Activated CD8-positive, alpha-beta T cell treated with anti-CD3 and anti-CD28 coated beads for 36 hours (primary cell): ENCODE data around the gene LRRC2. TPM values are rescaled to one million over a fixed set of nuclear protein-coding genes. Genes with fewer than 3 reads are reported as not detected.

ENCODE experiments used
- ATAC-seq: fragments of 200-7000 bp; cut with Tn5 transposase; one replicate; pipeline ENCODE4 v1.10.0; 2021; ENCODE audit warnings: mild to moderate bottlenecking, moderate library complexity
- CTCF ChIA-PET: fragments of 350-600 bp; sonication (Branson Sonifier 250); formaldehyde crosslinking; loops from one replicate; lab custom pipeline; 2021; ENCODE audit warnings: antibody characterized with exemption; lab: Charles Lee
- POLR2A ChIA-PET: fragments of 350-600 bp; sonication (Branson Sonifier 250); formaldehyde crosslinking; loops from one replicate; lab custom pipeline; 2021; ENCODE audit warnings: antibody characterized with exemption; lab: Charles Lee
- DNase-seq: peaks from one replicate; pipeline ENCODE4 v3.0.0-alpha.2; 2020
- H3K27ac Mint-ChIP-seq: one replicate; pipeline ENCODE4 v1.8.0; 2021; ENCODE audit warnings: mild to moderate bottlenecking, mixed read lengths
- H3K27me3 Mint-ChIP-seq: one replicate; pipeline ENCODE4 v1.8.0; 2021; ENCODE audit warnings: mixed read lengths
- H3K36me3 Mint-ChIP-seq: one replicate; pipeline ENCODE4 v1.8.0; 2021; ENCODE audit warnings: low read depth, mixed read lengths
- H3K4me1 Mint-ChIP-seq: one replicate; pipeline ENCODE4 v1.8.0; 2021; ENCODE audit warnings: low read depth, mixed read lengths
- H3K4me3 Mint-ChIP-seq: one replicate; pipeline ENCODE4 v1.8.0; 2021; ENCODE audit warnings: mild to moderate bottlenecking, moderate library complexity, mixed read lengths
- H3K9me3 Mint-ChIP-seq: one replicate; pipeline ENCODE4 v1.8.0; 2021; ENCODE audit warnings: mixed read lengths
- intact Hi-C: fragments of 100-400 bp; cut with micrococcal nuclease; formaldehyde crosslinking; loops from one replicate; pipeline ENCODE4 v1.10.0; 2022
- total RNA-seq, 2 experiments: library from RNA; stranded (reverse); gene quantifications; one replicate each; pipeline ENCODE4 v1.2.3, GENCODE V29; 2021
- TF ChIP-seq, protein P1 (sequence below): fragments of 200-600 bp; IDR thresholded peaks from one replicate; pipeline ENCODE4 v1.8.0; 2022; ENCODE audit warnings: antibody characterized with exemption, mild to moderate bottlenecking

The LRRC2 gene
- total RNA-seq, 2 experiments from 2014 or later = not detected

DNA sequence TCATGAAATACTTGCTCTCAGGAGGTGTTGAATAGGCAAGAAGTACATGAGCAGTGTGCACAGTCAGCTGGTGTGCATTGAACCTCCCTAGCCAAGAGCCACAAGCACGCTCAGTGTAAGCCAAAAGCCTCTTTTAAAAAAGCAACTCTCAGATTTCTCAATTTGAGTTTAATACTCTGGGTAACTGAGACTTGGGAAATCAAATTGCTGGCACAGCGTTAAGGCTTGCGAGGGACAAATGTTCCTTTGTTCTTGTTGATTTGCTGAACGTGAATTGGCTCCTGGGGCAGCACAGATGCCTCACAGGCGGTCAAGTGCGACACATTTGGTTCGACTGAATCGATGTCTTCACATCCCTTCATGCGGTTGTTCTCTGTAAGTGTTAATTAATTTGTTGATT is 46.2 kb upstream of the LRRC2 start, which contains the start of gene FAM240A:
Gene FAM240A (plus strand): TSS at position 202 of the 400 bp plus-strand sequence. CDS start 159 bp downstream, at position 361.
- Mint-ChIP-seq H3K9me3 (no peaks in the 10 kb centered on the region), H3K36me3 (no peaks in the 10 kb centered on the region), H3K4me1 (no peaks in the 10 kb centered on the region), H3K4me3 (no peak within 1 kb of the TSS), H3K27ac (no peak within 1 kb of the TSS), H3K27me3 (peaks cover 15% of the 10 kb centered on the region)
- intact Hi-C loops = no loop called here
- DNase-seq (no peak), ATAC-seq (no peak)
- TF ChIP-seq, protein P1, sequence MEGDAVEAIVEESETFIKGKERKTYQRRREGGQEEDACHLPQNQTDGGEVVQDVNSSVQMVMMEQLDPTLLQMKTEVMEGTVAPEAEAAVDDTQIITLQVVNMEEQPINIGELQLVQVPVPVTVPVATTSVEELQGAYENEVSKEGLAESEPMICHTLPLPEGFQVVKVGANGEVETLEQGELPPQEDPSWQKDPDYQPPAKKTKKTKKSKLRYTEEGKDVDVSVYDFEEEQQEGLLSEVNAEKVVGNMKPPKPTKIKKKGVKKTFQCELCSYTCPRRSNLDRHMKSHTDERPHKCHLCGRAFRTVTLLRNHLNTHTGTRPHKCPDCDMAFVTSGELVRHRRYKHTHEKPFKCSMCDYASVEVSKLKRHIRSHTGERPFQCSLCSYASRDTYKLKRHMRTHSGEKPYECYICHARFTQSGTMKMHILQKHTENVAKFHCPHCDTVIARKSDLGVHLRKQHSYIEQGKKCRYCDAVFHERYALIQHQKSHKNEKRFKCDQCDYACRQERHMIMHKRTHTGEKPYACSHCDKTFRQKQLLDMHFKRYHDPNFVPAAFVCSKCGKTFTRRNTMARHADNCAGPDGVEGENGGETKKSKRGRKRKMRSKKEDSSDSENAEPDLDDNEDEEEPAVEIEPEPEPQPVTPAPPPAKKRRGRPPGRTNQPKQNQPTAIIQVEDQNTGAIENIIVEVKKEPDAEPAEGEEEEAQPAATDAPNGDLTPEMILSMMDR = no peak
- ChIA-PET POLR2A (no interaction called here), CTCF (interaction anchor here (3.8 kb wide), 1 partner anchor 17 kb away, joined by 20 read pairs; no protein-coding TSS in a partner anchor)

- TF ChIP-seq, protein P1 = no peak
- POLR2A ChIA-PET = no interaction called here
- no peak for ATAC-seq
- CTCF ChIA-PET = interaction anchor here (0.6 to 1.9 kb wide), 2 partner anchors 121 kb away, joined by 3 to 10 read pairs; no protein-coding TSS in a partner anchor
- intact Hi-C loops = no loop called here
- no peak for DNase-seq
- H3K27me3 Mint-ChIP-seq = peaks cover 6% of the 10 kb centered on the region
- no peak overlapping the region for H3K27ac Mint-ChIP-seq
- H3K9me3 Mint-ChIP-seq = no peaks in the 10 kb centered on the region
- no peaks in the 10 kb centered on the region for H3K4me1 Mint-ChIP-seq
- H3K4me3 Mint-ChIP-seq = no peak overlapping the region
- H3K36me3 Mint-ChIP-seq = no peaks in the 10 kb centered on the region
Measured at GRCh38 chr3:46609944-46610722, 44.0 kb upstream of the LRRC2 start.

- H3K36me3 Mint-ChIP-seq = no peaks in the 10 kb centered on the region
- no peak for ATAC-seq
- TF ChIP-seq, protein P1 = no peak
- CTCF ChIA-PET = interaction anchor here (0.6 kb wide), 1 partner anchor 120 kb away, joined by 3 read pairs; no protein-coding TSS in a partner anchor
- peaks cover 4% of the 10 kb centered on the region for H3K27me3 Mint-ChIP-seq
- H3K27ac Mint-ChIP-seq = no peak overlapping the region
- intact Hi-C loops = no loop called here
- DNase-seq = no peak
- no peak overlapping the region for H3K4me3 Mint-ChIP-seq
- H3K4me1 Mint-ChIP-seq = no peaks in the 10 kb centered on the region
- no peaks in the 10 kb centered on the region for H3K9me3 Mint-ChIP-seq
- POLR2A ChIA-PET = no interaction called here
Measured at GRCh38 chr3:46609212-46609721, 43.2 kb upstream of the LRRC2 start.

DNA sequence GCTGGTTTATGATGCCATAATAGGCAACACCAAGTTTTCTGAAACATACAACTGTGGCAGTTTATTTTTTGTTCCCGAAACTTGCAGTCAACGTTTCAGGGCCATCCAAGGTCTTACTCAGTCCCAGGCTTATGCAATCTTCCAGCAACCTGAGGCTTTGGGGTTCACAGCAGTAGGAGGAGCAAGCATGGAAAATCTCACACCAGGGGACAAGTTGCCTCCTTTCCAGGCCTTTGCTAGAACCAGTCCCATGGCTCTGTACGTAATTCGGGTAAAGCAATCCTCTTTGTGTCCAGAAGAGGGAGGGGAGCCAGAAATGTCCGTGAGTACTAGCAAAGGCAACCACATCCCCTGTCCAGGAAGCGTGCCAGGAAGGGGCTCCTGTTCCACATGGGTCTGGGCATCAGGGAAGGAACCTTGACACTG is 41.5 kb upstream of the LRRC2 start:
- peaks cover 1% of the 10 kb centered on the region for H3K27me3 Mint-ChIP-seq
- ATAC-seq (no peak), DNase-seq (no peak)
- H3K9me3 Mint-ChIP-seq = no peaks in the 10 kb centered on the region
- H3K27ac Mint-ChIP-seq = no peak overlapping the region
- no peak overlapping the region for H3K4me3 Mint-ChIP-seq
- no peaks in the 10 kb centered on the region for H3K36me3 Mint-ChIP-seq
- no peaks in the 10 kb centered on the region for H3K4me1 Mint-ChIP-seq
- POLR2A ChIA-PET = interaction anchor here (0.6 kb wide), 1 partner anchor 38 kb away, joined by 3 read pairs; no protein-coding TSS in a partner anchor
- intact Hi-C loops = no loop called here
- TF ChIP-seq, protein P1 = no peak
- CTCF ChIA-PET = interaction anchor here (0.9 to 1.1 kb wide), 2 partner anchors 22 to 118 kb away, joined by 3 to 4 read pairs; no protein-coding TSS in a partner anchor
